Measurements from ENCODE around the gene REXO2.
A peak's percentile ranks its signal among the peaks of the same experiment; 100 is the strongest.

Gene REXO2

GRCh38 chr11:114416441-114416961, 22.8 kb upstream of the REXO2 start:
- ATAC-seq (replicated peaks): no peak
- no peak for DNase-seq
- Mint-ChIP-seq H3K27me3 (no peaks in the 10 kb centered on the region), H3K9me3 (no peaks in the 10 kb centered on the region), H3K36me3 (ENCODE audit: insufficient read depth) (peaks cover 4% of the 10 kb centered on the region), H3K27ac (no peak overlapping the region), H3K4me3 (no peak overlapping the region), H3K4me1 (ENCODE audit: low read depth in 2 of 2) (no peaks in the 10 kb centered on the region)

- no peak for ATAC-seq (replicated peaks)
- no peaks in the 10 kb centered on the region for H3K4me1 Mint-ChIP-seq (ENCODE audit: low read depth in 2 of 2)
- H3K4me3 Mint-ChIP-seq: no peak overlapping the region
- no peak overlapping the region for H3K27ac Mint-ChIP-seq
- H3K27me3 Mint-ChIP-seq: no peaks in the 10 kb centered on the region
- no peaks in the 10 kb centered on the region for H3K36me3 Mint-ChIP-seq (ENCODE audit: insufficient read depth)
- DNase-seq: no peak
- no peaks in the 10 kb centered on the region for H3K9me3 Mint-ChIP-seq
Observed at GRCh38 chr11:114426280-114426679, 13.0 kb upstream of the REXO2 start.

DNA sequence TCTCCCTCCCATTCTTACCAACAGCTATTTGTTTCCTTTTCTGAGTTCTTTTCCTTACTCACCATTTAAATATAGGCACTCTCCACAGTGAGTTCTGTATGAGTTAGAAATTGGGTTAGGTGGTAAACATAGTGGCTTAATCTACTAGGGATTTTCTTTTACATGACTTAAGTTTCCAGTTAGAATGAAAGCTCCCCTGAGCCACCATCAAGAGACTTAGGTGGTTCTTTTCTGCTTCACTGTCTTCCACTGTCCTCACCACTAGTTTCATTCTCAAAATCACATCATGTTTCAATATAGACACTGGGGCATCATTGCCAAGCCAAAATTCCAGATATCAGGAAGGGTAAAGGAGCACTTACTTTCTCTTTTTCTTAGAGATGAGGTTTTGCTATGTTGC, 9.0 kb upstream of the REXO2 start:
- DNase-seq (no peak), ATAC-seq (replicated peaks) (no peak)
- no peaks in the 10 kb centered on the region for H3K36me3 Mint-ChIP-seq (ENCODE audit: insufficient read depth)
- H3K4me1 Mint-ChIP-seq (ENCODE audit: low read depth in 2 of 2): no peaks in the 10 kb centered on the region
- no peaks in the 10 kb centered on the region for H3K9me3 Mint-ChIP-seq
- no peak overlapping the region for H3K27ac Mint-ChIP-seq
- no peaks in the 10 kb centered on the region for H3K27me3 Mint-ChIP-seq
- no peak overlapping the region for H3K4me3 Mint-ChIP-seq

DNA sequence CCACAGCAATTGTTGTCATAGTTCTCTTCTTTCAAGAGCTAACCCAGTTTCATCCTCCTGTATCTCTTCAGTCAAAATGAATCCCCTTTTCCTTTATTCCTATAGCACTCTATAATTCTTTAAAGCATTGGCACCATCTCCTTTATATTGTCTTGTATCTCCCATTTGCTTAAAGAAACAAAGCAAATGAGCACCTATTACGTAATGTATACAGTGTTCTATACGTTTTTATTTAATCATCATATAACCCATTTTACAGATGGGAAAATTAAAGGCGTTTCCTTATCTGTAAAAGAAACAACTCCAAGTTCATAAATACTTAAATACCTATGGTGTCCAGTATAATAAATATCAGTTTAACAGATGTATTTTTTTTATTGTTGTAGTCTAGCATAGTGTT, 6.4 kb upstream of the REXO2 start:
- Mint-ChIP-seq H3K9me3 (no peaks in the 10 kb centered on the region), H3K27me3 (no peaks in the 10 kb centered on the region), H3K27ac (no peak overlapping the region), H3K4me1 (ENCODE audit: low read depth in 2 of 2) (no peaks in the 10 kb centered on the region), H3K36me3 (ENCODE audit: insufficient read depth) (no peaks in the 10 kb centered on the region), H3K4me3 (no peak overlapping the region)
- ATAC-seq (replicated peaks) (no peak), DNase-seq (no peak)

- Mint-ChIP-seq H3K4me1 (ENCODE audit: low read depth in 2 of 2) (no peaks in the 10 kb centered on the region), H3K9me3 (no peaks in the 10 kb centered on the region), H3K27me3 (no peaks in the 10 kb centered on the region), H3K4me3 (no peak overlapping the region), H3K27ac (no peak overlapping the region), H3K36me3 (ENCODE audit: insufficient read depth) (no peaks in the 10 kb centered on the region)
- no peak for ATAC-seq (replicated peaks)
- no peak for DNase-seq
Observed at GRCh38 chr11:114433376-114433775, 5.9 kb upstream of the REXO2 start.

DNA sequence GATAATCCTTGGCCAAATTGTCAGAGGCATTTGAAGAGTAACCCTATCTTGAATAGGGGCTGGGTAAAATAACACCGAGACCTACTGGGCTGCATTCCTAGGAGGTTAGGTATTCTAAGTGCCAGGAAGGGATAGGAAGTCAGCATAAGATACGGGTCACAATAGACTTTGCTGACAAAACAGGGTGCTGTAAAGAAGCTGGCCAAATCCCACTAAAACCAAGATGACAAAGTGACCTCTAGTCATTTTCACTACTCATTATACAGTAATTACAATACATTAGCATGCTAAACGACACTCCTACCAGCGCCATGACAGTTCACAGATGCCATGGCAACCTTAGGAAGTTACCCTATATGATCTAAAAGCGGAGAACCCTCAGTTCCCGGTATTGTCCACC, 964 bp upstream of the REXO2 start:
- no peaks in the 10 kb centered on the region for H3K9me3 Mint-ChIP-seq
- H3K27me3 Mint-ChIP-seq: no peaks in the 10 kb centered on the region
- no peak overlapping the region for H3K27ac Mint-ChIP-seq
- no peak overlapping the region for H3K4me3 Mint-ChIP-seq
- DNase-seq (no peak), ATAC-seq (replicated peaks) (no peak)
- peaks cover 19 to 30% of the 10 kb centered on the region in 2 donors for H3K4me1 Mint-ChIP-seq (ENCODE audit: low read depth in 2 of 2)
- peaks cover 6% of the 10 kb centered on the region for H3K36me3 Mint-ChIP-seq (ENCODE audit: insufficient read depth)

GRCh38 chr11:114440121-114440860, 1.0 kb downstream of the REXO2 start:
- Mint-ChIP-seq H3K36me3 (ENCODE audit: insufficient read depth) (peaks cover 6% of the 10 kb centered on the region), H3K27ac (peak overlapping the region; percentile 91 to 97), H3K4me3 (peak overlapping the region; percentile 94 to 99), H3K4me1 (ENCODE audit: low read depth in 2 of 2) (peaks cover 19 to 30% of the 10 kb centered on the region in 2 donors), H3K27me3 (no peaks in the 10 kb centered on the region), H3K9me3 (no peaks in the 10 kb centered on the region)
- ATAC-seq (replicated peaks): no peak
- DNase-seq: no peak

GRCh38 chr11:114440971-114441763, 1.9 kb downstream of the REXO2 start:
- Mint-ChIP-seq H3K27me3 (no peaks in the 10 kb centered on the region), H3K4me3 (peak overlapping the region; percentile 5 to 94), H3K27ac (no peak overlapping the region), H3K4me1 (ENCODE audit: low read depth in 2 of 2) (peaks cover 19 to 30% of the 10 kb centered on the region in 2 donors), H3K9me3 (no peaks in the 10 kb centered on the region), H3K36me3 (ENCODE audit: insufficient read depth) (peaks cover 7% of the 10 kb centered on the region)
- ATAC-seq (replicated peaks) (no peak), DNase-seq (no peak)

- H3K27ac Mint-ChIP-seq: peak overlapping the region in 1 of 2 donors; percentile 42
- no peak overlapping the region for H3K4me3 Mint-ChIP-seq
- DNase-seq (no peak), ATAC-seq (replicated peaks) (no peak)
- H3K9me3 Mint-ChIP-seq: no peaks in the 10 kb centered on the region
- no peaks in the 10 kb centered on the region for H3K27me3 Mint-ChIP-seq
- peaks cover 10% of the 10 kb centered on the region for H3K36me3 Mint-ChIP-seq (ENCODE audit: insufficient read depth)
- H3K4me1 Mint-ChIP-seq (ENCODE audit: low read depth in 2 of 2): peaks cover 25 to 30% of the 10 kb centered on the region in 2 donors
Observed at GRCh38 chr11:114441921-114442320, 2.7 kb downstream of the REXO2 start.

- Mint-ChIP-seq H3K4me3 (no peak overlapping the region), H3K9me3 (no peaks in the 10 kb centered on the region), H3K27ac (peak overlapping the region in 1 of 2 donors; percentile 42), H3K36me3 (ENCODE audit: insufficient read depth) (peaks cover 10% of the 10 kb centered on the region), H3K27me3 (no peaks in the 10 kb centered on the region), H3K4me1 (ENCODE audit: low read depth in 2 of 2) (peaks cover 25 to 36% of the 10 kb centered on the region in 2 donors)
- DNase-seq (no peak), ATAC-seq (replicated peaks) (no peak)
Observed at GRCh38 chr11:114442536-114442935, 3.3 kb downstream of the REXO2 start.

GRCh38 chr11:114447444-114447843, 8.2 kb downstream of the REXO2 start:
- H3K27me3 Mint-ChIP-seq: no peaks in the 10 kb centered on the region
- no peak overlapping the region for H3K4me3 Mint-ChIP-seq
- no peak overlapping the region for H3K27ac Mint-ChIP-seq
- no peaks in the 10 kb centered on the region for H3K9me3 Mint-ChIP-seq
- H3K36me3 Mint-ChIP-seq (ENCODE audit: insufficient read depth): peaks cover 15% of the 10 kb centered on the region
- ATAC-seq (replicated peaks) (no peak), DNase-seq (no peak)
- peaks cover 5 to 6% of the 10 kb centered on the region in 2 donors for H3K4me1 Mint-ChIP-seq (ENCODE audit: low read depth in 2 of 2)

DNA sequence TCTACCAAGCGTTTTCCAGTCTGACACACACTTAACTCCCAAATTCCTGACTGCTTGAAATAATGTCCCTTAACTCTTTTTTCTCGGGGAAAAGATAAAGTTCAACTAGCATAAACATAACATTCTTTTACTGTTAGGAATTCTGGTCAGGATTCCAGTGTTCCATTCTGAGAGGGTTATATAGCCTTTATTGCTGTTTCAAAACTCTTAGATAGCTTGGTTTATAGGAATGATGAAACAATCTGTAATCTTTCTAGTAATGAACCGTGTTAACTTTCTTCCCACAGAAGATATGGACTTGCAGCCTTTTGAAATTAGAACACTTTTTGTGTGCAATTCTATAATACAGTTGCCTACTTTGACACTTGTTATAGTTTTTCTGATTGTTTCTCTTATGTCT, 8.6 kb downstream of the REXO2 start:
- peaks cover 5 to 6% of the 10 kb centered on the region in 2 donors for H3K4me1 Mint-ChIP-seq (ENCODE audit: low read depth in 2 of 2)
- no peak for DNase-seq

DNA sequence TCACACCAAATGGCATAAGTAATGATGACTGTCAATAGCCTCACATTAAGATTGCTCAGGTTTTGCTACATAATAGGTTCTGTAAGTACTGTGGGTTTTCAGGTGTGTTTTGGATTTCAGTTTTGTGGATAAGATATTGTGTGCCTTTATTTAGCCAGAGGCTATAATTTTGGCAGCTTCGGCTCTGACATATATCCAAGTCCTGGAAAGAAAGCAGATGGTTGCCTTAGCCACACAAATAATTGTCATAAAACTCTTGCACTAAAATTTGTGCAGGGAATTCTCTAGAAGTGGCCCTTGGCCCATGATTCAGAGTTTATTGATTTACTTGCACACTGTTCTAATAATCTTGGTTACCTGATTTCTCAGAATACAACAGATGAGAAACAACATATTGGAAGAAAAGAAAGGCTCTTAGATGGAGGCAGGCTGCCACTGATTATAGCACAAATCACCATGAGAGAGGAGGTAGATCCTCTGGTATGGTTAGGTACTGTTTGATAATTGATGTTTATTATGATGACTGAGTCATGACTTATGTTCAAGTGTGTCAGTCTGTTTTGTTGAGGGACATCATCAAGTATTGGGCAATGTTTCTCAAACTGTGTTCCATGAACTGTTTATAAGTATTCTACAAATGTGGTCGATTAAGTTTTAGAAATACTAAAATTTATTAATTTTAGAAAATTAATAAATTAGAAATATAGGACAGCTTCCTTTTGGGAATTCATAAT, 9.6 kb downstream of the REXO2 start:
- Mint-ChIP-seq H3K36me3 (ENCODE audit: insufficient read depth) (peaks cover 15% of the 10 kb centered on the region), H3K4me3 (no peak overlapping the region), H3K27ac (no peak overlapping the region), H3K9me3 (no peaks in the 10 kb centered on the region), H3K4me1 (ENCODE audit: low read depth in 2 of 2) (peaks cover 5 to 6% of the 10 kb centered on the region in 2 donors), H3K27me3 (no peaks in the 10 kb centered on the region)
- no peak for ATAC-seq (replicated peaks)
- DNase-seq: no peak

More for the DNA sequence above, 8.6 kb downstream of the REXO2 start:
- Mint-ChIP-seq H3K9me3 (no peaks in the 10 kb centered on the region), H3K27ac (no peak overlapping the region), H3K27me3 (no peaks in the 10 kb centered on the region), H3K4me3 (no peak overlapping the region), H3K36me3 (ENCODE audit: insufficient read depth) (peaks cover 15% of the 10 kb centered on the region)
- no peak for ATAC-seq (replicated peaks)

All from effector memory CD8-positive, alpha-beta T cell (primary cell).